PC-9 (cell line): ENCODE results near the gene FAM162A. TPM values are rescaled to one million over a fixed set of nuclear protein-coding genes. Genes with fewer than 3 reads are reported as not detected.

Experiments
- BruUV-seq: library from RNA; stranded (reverse); fragments of 400-500 nt; replicated peaks from 2 replicates; lab custom pipeline; 2021; lab: Mats Ljungman, UMichigan
- CTCF ChIA-PET: fragments of 300-600 bp; sonication (Branson Sonifier 250); formaldehyde crosslinking; loops from one replicate; lab custom pipeline; 2022; ENCODE audit warnings: antibody characterized with exemption; lab: Charles Lee
- POLR2A ChIA-PET: fragments of 300-600 bp; sonication (Branson Sonifier 250); formaldehyde crosslinking; loops from one replicate; lab custom pipeline; 2022; ENCODE audit warnings: antibody characterized with exemption; ENCODE audit not compliant: unreplicated experiment; lab: Charles Lee
- DNase-seq, 2 experiments: peaks; one replicate each; pipeline versions ENCODE4 v3.0.0 to v3.0.0-alpha.2; 2015 to 2022; ENCODE audit warnings: mixed read lengths in 1 of 2
- H2AFZ ChIP-seq: fragments of 200-600 bp; sonication (generic); 2 replicates; pipeline ENCODE4 v1.8.1; 2017; ENCODE audit warnings: antibody characterized with exemption
- H3F3A ChIP-seq: fragments of 200-600 bp; sonication (generic); 2 replicates; pipeline ENCODE4 v1.8.1; 2017; ENCODE audit warnings: antibody characterized with exemption, mild to moderate bottlenecking, low read depth; ENCODE audit not compliant: insufficient read depth
- H3K27ac ChIP-seq: fragments of 200-600 bp; sonication (generic); 2 replicates; pipeline ENCODE4 v1.6.1; 2016; ENCODE audit warnings: mixed run types
- H3K27me3 ChIP-seq: fragments of 200-600 bp; sonication (generic); 2 replicates; pipeline ENCODE4 v1.6.1; 2016; ENCODE audit warnings: low read depth, mixed run types; ENCODE audit not compliant: insufficient read depth
- H3K36me3 ChIP-seq: fragments of 200-600 bp; sonication (generic); 2 replicates; pipeline ENCODE4 v1.6.1; 2016; ENCODE audit warnings: low read depth, mixed run types
- H3K4me1 ChIP-seq: fragments of 200-600 bp; sonication (generic); replicated peaks from 2 replicates; pipeline ENCODE4 v1.6.1; 2016; ENCODE audit warnings: mixed run types; ENCODE audit not compliant: insufficient read depth
- H3K4me2 ChIP-seq: fragments of 200-600 bp; sonication (generic); 2 replicates; pipeline ENCODE4 v1.6.1; 2017; ENCODE audit warnings: mixed run types
- H3K4me3 ChIP-seq: fragments of 200-600 bp; sonication (generic); 2 replicates; pipeline ENCODE4 v1.6.1; 2016; ENCODE audit warnings: mixed run types
- H3K79me2 ChIP-seq: fragments of 200-600 bp; sonication (generic); 2 replicates; pipeline ENCODE4 v1.6.1; 2017; ENCODE audit warnings: low read depth, mixed run types
- H3K9me2 ChIP-seq: fragments of 200-600 bp; sonication (generic); 2 replicates; pipeline ENCODE4 v1.8.1; 2017; ENCODE audit warnings: mild to moderate bottlenecking; ENCODE audit not compliant: insufficient read depth
- H3K9me3 ChIP-seq: fragments of 200-600 bp; sonication (generic); 2 replicates; pipeline ENCODE4 v1.8.1; 2016; ENCODE audit warnings: low read depth; ENCODE audit not compliant: insufficient read depth
- H4K20me1 ChIP-seq: fragments of 200-600 bp; sonication (generic); 2 replicates; pipeline ENCODE4 v1.8.1; 2017; ENCODE audit not compliant: insufficient read depth
- CTCF ChIP-seq: fragments of 200-600 bp; sonication (generic); conservative IDR thresholded peaks from 2 replicates; pipeline ENCODE4 v1.6.1; 2017; ENCODE audit warnings: mixed run types, antibody characterized with exemption, mild to moderate bottlenecking, moderate library complexity
- EZH2 ChIP-seq: fragments of 200-600 bp; sonication (generic); IDR thresholded peaks from 2 replicates; pipeline ENCODE4 v1.8.0; 2017; ENCODE audit warnings: antibody characterized with exemption, low read depth
- intact Hi-C: fragments of 100-400 bp; cut with micrococcal nuclease; formaldehyde crosslinking; loops from one replicate; pipeline ENCODE4 v1.10.0; 2022; ENCODE audit not compliant: unreplicated experiment
- total RNA-seq: library from RNA; stranded (reverse); gene quantifications from 2 replicates; pipeline ENCODE4 v1.2.3, GENCODE V29; 2021

Gene FAM162A
- total RNA-seq, 1 experiment from 2014 or later: 36.8 TPM

- CTCF ChIA-PET: interaction anchor here (0.6 to 1.4 kb wide), 3 partner anchors 33 to 449 kb away, joined by 5 to 10 read pairs (median 6); partner anchors contain the start of gene FAM162A
- Histone ChIP-seq H3K27me3 (no peaks in the 10 kb centered on the region), H3K4me3 (peak overlapping the region; percentile 76), H3K36me3 (peaks cover 1% of the 10 kb centered on the region; the same call in 1 of the 2 replicates), H3K79me2 (peaks cover 44% of the 10 kb centered on the region), H3F3A (peaks cover 34% of the 10 kb centered on the region), H3K27ac (peak overlapping the region; percentile 76), H3K9me2 (no peaks in the 10 kb centered on the region), H3K9me3 (no peaks in the 10 kb centered on the region), H2AFZ (peak overlapping the region; percentile 78; the same call in 1 of the 2 replicates), H4K20me1 (no peaks in the 10 kb centered on the region), H3K4me2 (peak overlapping the region; percentile 96), H3K4me1 (peaks cover 19% of the 10 kb centered on the region)
- peak in 1 of 2 experiments; percentile 16 for DNase-seq
- intact Hi-C loops: loop anchor here (1.0 kb wide), 2 partner anchors 33 to 97 kb away; partner anchors contain the start of genes FAM162A and KPNA1
- TF ChIP-seq CTCF: no peak
- TF ChIP-seq EZH2: no peak
- no TSS peak for BruUV-seq
- POLR2A ChIA-PET: interaction anchor here (0.5 to 1.2 kb wide), 3 partner anchors 33 to 381 kb away, joined by 3 to 12 read pairs (median 7); partner anchors contain the start of gene FAM162A
Measured at GRCh38 chr3:122416966-122417365, 33.0 kb downstream of the FAM162A start.

GRCh38 chr3:122421101-122421500 lies 37.1 kb downstream of the FAM162A start:
- H3K27ac ChIP-seq: no peak overlapping the region
- H3K9me3 ChIP-seq: no peaks in the 10 kb centered on the region
- no peaks in the 10 kb centered on the region for H4K20me1 ChIP-seq
- DNase-seq: no peak
- CTCF ChIA-PET: no interaction called here
- H3K4me2 ChIP-seq: no peak overlapping the region
- no peak for TF ChIP-seq CTCF
- TF ChIP-seq EZH2: no peak
- intact Hi-C loops: no loop called here
- peaks cover 16% of the 10 kb centered on the region for H3K79me2 ChIP-seq
- POLR2A ChIA-PET: no interaction called here
- peaks cover 7% of the 10 kb centered on the region; the same call in 1 of the 2 replicates for H3K4me1 ChIP-seq
- H3K4me3 ChIP-seq: no peak overlapping the region
- no peak overlapping the region for H2AFZ ChIP-seq
- peaks cover 38% of the 10 kb centered on the region; the same call in 1 of the 2 replicates for H3F3A ChIP-seq
- H3K36me3 ChIP-seq: peaks cover 26% of the 10 kb centered on the region
- no TSS peak for BruUV-seq
- H3K27me3 ChIP-seq: no peaks in the 10 kb centered on the region
- no peaks in the 10 kb centered on the region for H3K9me2 ChIP-seq

GRCh38 chr3:122421836-122422235 lies 37.9 kb downstream of the FAM162A start:
- peaks cover 38% of the 10 kb centered on the region; the same call in 1 of the 2 replicates for H3F3A ChIP-seq
- BruUV-seq: no TSS peak
- H4K20me1 ChIP-seq: no peaks in the 10 kb centered on the region
- ChIA-PET POLR2A (no interaction called here), CTCF (no interaction called here)
- no peak overlapping the region for H3K4me2 ChIP-seq
- H3K27ac ChIP-seq: no peak overlapping the region
- TF ChIP-seq EZH2: no peak
- TF ChIP-seq CTCF: no peak
- no peaks in the 10 kb centered on the region for H3K9me3 ChIP-seq
- H3K27me3 ChIP-seq: no peaks in the 10 kb centered on the region
- intact Hi-C loops: no loop called here
- H3K4me3 ChIP-seq: no peak overlapping the region
- H3K9me2 ChIP-seq: no peaks in the 10 kb centered on the region
- H3K79me2 ChIP-seq: peaks cover 12% of the 10 kb centered on the region
- H3K4me1 ChIP-seq: peaks cover 7% of the 10 kb centered on the region; the same call in 1 of the 2 replicates
- H2AFZ ChIP-seq: no peak overlapping the region
- H3K36me3 ChIP-seq: peaks cover 33% of the 10 kb centered on the region
- DNase-seq: no peak
